GM18907 (cell line): ENCODE measurements around the gene S1PR3.

Experiments used
- ATAC-seq: cut with Tn5 transposase; IDR thresholded peaks from one replicate; pipeline ENCODE4 v1.9.1; 2021; ENCODE audit warnings: mild to moderate bottlenecking, moderate library complexity; ENCODE audit not compliant: unreplicated experiment

The S1PR3 gene

DNA sequence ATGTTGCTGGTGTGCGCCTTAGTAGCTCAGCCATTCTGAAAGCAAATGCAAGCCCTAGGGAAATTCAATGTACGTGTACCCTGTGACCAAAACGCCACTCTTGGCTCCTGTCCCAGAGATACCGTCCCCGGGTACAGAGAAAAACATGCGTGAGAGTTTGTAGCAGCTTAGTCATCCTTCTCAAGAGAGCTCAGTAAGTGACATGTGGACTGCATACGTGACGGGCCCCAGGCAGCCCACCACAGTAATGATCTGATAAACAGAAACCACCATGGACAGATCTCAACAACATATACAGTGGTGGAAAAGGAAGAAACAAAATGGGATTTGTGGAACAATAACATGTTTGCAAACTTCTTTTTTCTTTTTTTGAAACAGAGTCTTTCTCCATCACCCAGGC is 45.1 kb downstream of the S1PR3 start:
- no peak for ATAC-seq

DNA sequence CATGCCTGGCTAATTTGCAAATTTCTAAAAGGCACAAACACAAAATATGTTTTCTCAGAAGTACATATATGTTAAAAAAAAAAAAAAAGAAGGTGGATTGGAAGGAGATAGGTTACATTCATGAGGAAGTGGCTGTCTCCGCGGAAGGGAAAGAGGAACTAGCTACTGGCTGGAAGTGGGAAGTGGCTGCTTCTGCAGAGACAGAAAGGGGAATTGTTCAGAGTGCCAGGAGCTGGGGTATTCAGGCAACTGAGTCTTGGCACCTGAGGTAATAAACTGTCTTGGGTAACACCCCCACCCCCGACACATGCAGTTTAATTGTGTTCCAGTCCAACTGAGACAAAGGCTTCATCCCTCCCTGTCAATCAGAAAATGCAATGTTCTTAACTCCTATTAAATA is 45.6 kb downstream of the S1PR3 start:
- ATAC-seq: no peak

DNA sequence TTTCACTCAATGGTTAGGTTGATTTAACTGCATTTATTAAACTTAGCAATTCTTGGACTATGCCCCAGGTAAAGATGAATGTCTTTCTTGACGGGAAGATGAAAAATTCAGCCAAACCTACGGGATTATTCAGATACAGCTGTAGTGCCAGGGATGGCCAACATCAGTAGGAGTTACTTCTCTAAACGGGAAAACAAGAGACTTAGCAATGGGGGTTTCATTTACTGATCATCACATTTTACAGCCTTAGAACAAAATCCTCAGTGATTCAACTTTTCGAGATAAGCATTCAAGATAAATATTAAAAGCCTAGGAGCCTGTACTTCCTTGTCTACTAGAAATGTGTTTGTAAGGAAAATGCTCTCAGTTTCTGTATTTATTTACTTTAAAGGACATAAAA is 46.1 kb downstream of the S1PR3 start:
- ATAC-seq: no peak

DNA sequence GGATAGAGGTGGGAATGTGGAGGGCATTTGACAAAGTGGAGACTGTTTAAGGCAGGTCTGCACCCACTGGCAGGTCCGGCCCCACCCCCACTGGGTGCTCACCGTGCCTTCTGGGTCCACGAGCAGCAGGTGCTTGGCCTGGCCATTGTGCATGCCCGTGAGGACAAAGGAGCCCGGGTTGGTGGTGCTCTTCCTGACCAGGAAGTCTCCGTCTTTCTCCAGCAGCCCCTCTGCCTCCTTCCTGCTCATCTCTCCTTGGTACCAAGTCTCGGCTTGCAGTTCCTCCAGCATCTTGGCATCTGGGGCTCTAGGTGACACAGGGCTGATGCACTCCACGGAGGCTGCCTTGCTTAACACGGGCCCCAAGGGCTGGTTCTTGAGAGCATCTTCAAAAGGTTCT is 46.6 kb downstream of the S1PR3 start:
- no peak for ATAC-seq

DNA sequence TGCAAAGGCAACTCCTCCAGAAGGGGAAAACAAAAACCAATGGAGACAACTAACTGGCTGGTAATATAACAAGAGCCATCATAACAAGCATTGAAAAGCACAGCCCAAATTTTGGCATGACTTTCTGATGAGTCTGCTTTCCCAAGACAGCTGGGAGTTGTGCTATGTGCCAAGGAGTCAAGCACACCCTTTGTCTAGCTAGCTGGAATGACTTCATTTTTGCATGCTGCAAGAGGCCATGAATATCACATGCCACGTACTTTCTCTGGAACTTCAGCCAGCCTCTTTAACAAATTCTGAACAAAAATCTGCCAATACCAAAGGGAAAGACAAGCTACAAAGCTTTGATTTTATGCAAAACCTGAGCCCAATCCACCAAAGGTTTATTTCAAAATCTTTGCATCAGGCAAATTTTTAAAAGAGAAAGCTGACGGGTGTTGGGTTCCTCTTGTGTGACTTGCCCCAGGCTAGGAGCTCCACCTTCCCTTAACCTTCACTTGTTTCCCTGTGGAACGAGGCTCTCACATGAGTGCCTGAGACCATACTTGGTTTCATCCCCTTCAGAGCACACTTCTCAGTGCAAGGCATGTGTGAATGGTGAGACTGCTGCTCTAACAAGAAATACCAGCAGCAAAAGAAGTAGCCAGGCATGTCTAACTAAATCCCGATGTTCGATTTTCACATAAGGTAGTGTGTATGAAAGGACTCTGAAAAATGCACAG is 47.3 kb downstream of the S1PR3 start:
- ATAC-seq: no peak

DNA sequence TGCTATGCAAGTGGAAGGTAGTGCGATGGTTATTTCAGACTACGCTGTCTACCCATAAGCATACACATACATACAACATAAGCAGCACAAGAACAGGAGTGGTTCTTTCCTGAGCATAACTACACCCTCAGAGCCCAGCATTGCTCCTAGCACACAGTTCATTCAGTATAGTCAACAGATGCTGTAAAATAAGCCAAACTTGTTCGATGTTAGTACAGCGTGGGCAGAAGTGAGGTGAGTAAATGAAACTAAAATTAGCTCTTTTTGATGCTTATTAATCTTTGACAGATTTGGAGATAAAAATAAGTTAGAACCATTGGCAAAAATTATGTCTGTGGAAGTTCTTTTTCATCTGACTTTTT is 47.8 kb downstream of the S1PR3 start:
- no peak for ATAC-seq

DNA sequence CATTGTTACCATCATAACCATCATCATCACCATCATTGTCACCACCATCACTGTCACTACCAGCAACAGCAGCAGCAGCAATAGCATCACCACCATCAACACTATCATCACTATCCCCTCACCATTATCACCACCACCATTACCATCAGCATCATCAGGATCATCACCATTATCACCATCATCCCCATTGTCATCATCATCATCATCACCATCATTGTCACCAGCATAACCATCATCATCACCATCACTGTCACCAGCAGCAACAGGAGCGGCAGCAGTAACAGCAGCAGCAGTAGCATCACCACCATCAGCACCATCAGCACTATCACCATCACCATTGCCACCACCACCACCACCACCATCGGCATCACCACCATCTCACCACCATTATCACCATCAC is 48.4 kb downstream of the S1PR3 start:
- no peak for ATAC-seq

DNA sequence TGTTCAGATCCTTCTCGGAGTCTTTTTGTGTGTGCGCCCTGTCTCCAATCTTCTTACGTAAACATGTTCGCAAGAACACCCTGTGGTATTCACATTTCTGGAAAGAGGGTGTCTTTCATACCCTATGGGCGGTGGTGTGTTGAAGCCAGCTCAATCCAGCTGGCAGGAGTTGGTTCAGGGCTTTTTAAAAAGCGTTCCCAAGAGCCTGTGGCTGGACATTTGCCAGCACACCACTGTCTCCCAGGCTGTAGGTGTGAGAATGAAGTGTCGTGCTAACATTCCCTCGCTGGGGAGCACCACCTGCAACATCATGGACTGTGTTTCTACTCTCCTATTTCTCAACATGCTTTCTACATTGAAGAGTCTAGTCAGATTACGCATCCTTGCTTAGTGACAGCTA is 51.7 kb downstream of the S1PR3 start:
- no peak for ATAC-seq

DNA sequence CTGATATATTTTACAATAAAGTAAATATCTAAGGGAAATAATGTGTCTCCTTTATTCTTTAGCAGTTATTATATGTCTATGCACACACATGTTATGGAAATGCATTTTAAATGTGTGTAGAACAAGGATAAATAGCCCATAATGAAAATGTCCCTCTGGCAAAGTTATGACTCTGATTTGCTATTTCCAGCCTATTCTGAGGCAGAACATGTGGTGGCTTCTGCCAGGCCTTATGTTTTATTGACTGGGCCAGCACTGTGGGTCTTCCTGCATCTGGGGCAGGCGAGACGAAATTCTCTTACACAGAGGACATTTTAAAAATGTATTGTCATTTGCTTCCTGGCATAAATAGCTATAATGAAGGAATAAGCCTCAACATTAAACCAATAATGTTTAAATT is 52.8 kb downstream of the S1PR3 start:
- ATAC-seq: no peak

DNA sequence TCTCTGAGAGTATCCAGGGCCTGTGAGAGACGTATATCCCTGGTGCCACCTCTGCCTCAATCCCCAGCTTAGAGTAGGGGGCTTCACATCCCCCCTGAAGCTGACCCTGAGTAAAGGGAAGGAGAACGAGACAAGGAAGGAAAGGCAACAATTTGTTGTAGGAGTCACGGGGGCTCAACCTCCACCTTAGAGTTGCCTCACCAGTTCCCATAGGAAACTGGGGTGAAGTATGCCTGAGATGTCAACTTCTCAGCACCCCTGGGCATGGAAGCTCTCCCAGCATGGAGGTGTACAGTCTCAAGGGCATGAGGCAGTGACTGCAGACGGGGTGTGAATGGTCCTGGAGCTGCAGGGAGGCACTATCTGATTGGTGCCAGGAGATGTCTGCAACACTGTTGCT is 53.6 kb downstream of the S1PR3 start:
- no peak for ATAC-seq

DNA sequence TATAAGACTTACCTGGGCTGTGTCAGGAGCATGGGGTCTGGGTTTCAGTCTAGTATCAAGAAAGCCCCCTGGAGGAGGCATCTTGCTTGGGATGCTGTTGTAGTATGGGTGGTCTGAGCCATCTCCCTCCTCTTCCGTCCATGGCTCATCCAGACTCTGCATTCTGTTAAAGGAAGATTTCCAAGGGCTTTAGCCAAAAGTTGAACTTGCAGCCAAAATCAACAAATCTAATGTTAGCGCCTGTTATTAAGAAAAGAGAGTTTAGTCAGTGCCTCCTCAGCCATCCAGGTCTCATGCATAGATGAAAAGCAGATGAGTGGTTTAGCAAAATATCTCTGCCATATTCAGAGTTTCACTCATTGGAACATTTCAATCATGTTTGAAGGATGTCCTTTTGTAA is 55.6 kb downstream of the S1PR3 start:
- ATAC-seq: no peak

DNA sequence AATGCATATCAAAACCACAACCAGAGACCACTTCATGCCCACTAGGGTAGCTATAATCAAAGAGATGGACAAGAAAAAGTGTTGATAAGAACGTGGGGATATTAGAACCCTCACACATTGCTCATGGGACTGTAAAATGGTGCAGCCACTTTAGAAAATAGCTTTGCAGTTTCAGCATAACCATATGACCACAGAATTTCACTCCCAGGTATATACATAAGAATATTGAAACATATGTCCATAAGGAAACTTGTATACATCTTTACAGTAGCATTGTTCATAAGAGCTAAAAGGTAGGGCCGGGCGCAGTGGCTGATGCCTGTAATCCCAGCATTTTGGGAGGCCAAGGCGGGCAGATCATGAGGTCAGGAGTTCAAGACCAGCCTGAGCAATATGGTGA is 56.4 kb downstream of the S1PR3 start:
- ATAC-seq: no peak

DNA sequence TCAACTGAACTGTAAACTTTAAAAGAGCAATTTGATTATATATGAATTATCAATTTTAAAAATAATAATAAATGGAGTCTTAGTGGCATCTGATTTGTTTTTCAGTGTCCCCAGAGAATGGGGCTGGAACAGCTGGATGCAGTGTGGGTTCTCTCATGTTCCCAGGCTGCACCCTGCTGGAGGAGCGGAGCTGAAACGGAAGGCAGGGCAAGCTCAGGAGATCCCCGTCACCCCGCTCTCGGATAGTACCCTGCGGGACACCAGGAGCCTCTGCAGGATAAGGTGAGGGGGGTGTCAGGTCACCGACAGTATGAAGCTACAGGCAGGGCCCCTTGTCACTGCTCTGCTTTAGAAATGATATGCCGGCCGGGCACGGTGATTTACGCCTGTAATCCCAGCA is 57.3 kb downstream of the S1PR3 start:
- no peak for ATAC-seq

DNA sequence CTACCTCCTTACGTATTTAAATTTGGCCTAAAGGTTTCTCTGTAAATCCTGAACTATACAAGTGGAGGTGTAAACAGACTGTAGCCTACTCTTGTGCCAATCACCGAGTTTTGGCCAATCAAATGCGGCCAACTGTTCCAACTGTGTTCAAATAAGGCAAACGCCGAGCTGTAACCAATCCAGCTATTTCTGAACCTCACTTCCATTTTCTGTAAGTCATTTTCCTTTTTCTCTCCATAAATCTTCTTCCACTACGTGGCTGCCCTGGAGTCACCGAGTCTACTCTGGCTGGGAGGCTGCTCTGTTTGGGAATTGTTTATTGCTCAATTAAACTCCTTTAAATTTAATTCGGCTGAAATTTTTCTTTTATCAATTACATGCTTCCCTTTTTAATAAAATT is 58.4 kb downstream of the S1PR3 start:
- no peak for ATAC-seq

DNA sequence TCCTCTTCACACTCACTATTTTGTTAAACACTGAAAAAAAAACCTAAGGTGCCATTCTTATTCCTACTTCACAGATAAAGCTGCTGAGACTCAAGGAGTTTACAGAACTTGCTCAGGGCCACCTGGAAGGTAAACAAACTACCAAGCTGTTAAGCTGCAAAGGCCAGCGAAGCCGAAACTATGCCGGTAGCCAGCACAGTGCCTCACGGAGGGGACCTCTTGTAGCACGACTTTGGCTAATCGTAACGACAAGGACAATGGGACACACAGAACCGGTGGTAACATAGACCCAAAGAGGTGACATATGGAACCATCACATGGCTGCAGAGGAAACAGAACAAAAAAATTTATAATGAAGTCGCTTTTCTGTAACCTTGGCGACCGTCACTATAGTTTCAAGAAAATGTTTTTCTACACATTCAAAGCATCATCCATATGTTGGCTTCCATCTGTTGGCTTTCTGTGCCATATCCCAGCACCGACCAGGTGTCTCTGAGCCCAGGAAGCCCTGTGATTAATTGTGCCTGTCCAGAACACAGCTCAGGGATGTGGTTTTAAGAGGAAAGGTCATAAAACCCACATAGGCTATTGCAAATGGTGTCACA is 60.3 kb downstream of the S1PR3 start:
- ATAC-seq: no peak

DNA sequence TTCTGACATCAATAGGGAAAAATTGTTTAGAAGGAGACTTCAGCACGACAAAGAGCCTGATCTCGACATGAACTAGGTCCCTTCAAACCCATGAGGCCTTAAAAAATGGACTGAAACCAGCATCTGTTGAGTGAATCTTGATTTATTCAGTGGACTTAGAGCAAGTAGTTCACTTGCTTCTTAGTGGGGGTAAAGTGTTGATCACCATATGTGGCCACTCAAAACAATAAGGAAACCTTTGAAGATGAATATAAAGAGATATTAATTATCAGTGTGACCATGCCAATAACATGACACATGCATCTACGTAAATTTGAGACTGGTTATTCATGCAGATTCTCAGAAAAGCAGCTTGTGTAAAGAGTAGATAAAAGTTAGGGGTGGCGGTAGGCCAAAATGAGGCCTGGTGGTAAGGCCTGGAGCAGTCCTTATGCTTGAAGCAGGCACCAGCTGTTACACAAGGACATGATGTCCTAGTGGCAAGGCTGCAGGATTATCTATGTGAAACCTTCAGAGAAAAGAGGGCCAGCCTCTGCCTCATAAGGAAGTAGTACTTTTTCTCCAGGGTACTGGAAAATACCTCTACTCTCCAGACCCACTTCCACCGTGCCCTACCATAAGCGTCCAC is 61.3 kb downstream of the S1PR3 start:
- no peak for ATAC-seq

DNA sequence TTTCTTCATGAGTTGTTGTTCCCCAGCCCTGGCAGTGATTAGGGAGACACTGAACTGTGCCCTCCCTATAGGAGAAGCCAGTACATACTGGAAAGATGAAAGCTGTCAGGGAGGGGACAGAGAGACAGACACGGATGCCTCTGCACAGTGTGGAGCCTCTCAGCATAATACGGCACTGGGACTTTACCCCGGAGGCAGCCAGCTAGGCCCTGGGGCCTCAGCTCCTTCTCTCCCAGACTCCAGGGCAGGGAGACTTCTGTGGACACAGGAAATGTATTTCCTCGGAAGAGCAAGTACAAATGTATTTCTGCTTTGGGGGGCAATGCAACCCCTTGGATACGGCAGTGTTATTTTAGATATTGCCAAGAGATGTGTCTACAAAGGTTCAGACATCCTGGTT is 62.0 kb downstream of the S1PR3 start:
- no peak for ATAC-seq
